ENCODE measurements around the gene ADGRE2. TPM values are rescaled to one million over a fixed set of nuclear protein-coding genes. Genes with fewer than 3 reads are reported as not detected.
A peak's percentile ranks its signal among the peaks of the same experiment; 100 is the strongest.
"Not testable (repeated sequence)": the region's sequence is repeated elsewhere in the genome, so short reads cannot be mapped to it uniquely, and the experiment has no call there.

ADGRE2 gene
- total RNA-seq, 2 donors from 2014 or later: 0.07 TPM

DNA sequence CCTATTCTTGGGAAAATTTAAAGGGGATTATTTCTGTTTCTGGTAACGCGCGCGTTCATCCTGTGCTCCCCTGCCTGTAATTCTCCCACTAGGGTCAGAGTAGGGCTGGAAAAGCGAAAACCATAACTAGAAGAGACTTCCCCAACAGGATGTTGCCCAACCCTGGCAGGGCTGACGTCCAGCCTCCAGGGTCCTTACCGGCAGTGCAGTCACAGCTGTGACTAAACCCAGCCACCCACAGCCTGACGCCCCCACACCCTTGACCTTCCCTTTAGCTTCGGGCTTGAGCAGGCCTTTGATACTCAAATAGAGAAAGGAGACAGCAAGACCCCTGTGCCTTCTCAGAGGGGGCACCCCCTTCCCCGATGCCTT, 6.4 kb upstream of the ADGRE2 start:
- peaks cover 11% of the 10 kb centered on the region for H3K9me3 ChIP-seq (ENCODE audit: control insufficient read depth, low read length)
- H3K4me1 ChIP-seq (ENCODE audit: control insufficient read depth, insufficient read depth, low read length); H3K27me3 Mint-ChIP-seq (ENCODE audit: insufficient read depth); H3K27ac Mint-ChIP-seq; DNase-seq; H3K4me3 ChIP-seq (ENCODE audit: low read length); H3K4me1 Mint-ChIP-seq; H3K9ac ChIP-seq (ENCODE audit: extremely low read depth, low read length, poor library complexity, severe bottlenecking); H3K27me3 ChIP-seq (ENCODE audit: control insufficient read depth, insufficient read depth, low read length, poor library complexity, severe bottlenecking); H3K27ac ChIP-seq (ENCODE audit: low read depth, low read length); H3K36me3 ChIP-seq (ENCODE audit: control insufficient read depth, insufficient read depth, low read length); H3K36me3 Mint-ChIP-seq (ENCODE audit: low read depth); H3K4me3 Mint-ChIP-seq: not testable (repeated sequence)
- 78 to 92% methylated on average over 3 to 8 of the region's 10 CpGs for WGBS, 2 experiments (ENCODE audit: insufficient coverage in 1 of 2, insufficient read length in 1 of 2)
- peaks cover 20% of the 10 kb centered on the region for H3K9me3 Mint-ChIP-seq

DNA sequence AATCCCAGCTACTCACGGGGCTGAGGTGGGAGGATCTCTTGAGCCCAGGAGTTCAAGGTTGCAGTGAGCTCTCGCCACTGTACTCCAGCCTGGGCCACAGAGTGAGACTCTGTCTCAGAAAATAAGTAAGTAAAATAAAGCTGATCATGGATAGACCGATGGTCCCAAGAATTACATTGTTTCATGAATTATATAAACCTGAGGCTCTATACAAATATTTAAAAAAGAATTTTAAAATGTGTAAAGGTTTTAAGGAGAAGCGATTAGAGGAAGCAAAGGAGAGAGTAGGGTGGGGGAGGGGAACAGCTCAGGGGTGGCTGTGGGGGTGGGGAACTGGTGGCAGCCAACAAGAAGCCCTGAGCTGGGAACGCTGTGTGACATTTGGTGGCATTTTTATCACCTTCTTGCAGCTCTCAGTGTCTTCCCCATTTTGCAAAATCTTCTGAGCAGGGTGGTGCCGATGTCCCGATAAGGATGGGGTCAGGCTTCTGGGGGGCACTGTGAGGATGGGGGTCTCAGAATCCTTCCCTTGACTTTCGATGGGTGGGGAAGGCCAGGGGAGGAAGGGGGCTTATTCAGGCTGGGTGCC, 5.1 kb upstream of the ADGRE2 start:
- not testable (repeated sequence) for H3K4me3 Mint-ChIP-seq; DNase-seq; H3K4me1 Mint-ChIP-seq; H3K4me3 ChIP-seq (ENCODE audit: low read length); H3K27ac ChIP-seq (ENCODE audit: low read depth, low read length); H3K36me3 Mint-ChIP-seq (ENCODE audit: low read depth); H3K36me3 ChIP-seq (ENCODE audit: control insufficient read depth, insufficient read depth, low read length); H3K9me3 ChIP-seq (ENCODE audit: control insufficient read depth, low read length); H3K27me3 ChIP-seq (ENCODE audit: control insufficient read depth, insufficient read depth, low read length, poor library complexity, severe bottlenecking); H3K27me3 Mint-ChIP-seq (ENCODE audit: insufficient read depth); H3K27ac Mint-ChIP-seq; H3K9ac ChIP-seq (ENCODE audit: extremely low read depth, low read length, poor library complexity, severe bottlenecking); H3K4me1 ChIP-seq (ENCODE audit: control insufficient read depth, insufficient read depth, low read length)
- peaks cover 25% of the 10 kb centered on the region for H3K9me3 Mint-ChIP-seq
- WGBS, 2 experiments (ENCODE audit: insufficient coverage in 1 of 2, insufficient read length in 1 of 2): 78 to 80% methylated on average over 2 to 6 of the region's 8 CpGs

- no peaks in the 10 kb centered on the region for H3K36me3 Mint-ChIP-seq (ENCODE audit: low read depth)
- H3K4me3 Mint-ChIP-seq: no peak overlapping the region
- TF ChIP-seq CTCF (conservative IDR thresholded peaks at IDR 0.05): no peak
- no peaks in the 10 kb centered on the region for H3K4me1 Mint-ChIP-seq
- peak; percentile 29 for DNase-seq
- Histone ChIP-seq H3K4me3 (ENCODE audit: low read length) (no peak overlapping the region), H3K27me3 (ENCODE audit: control insufficient read depth, insufficient read depth, low read length, poor library complexity, severe bottlenecking) (no peaks in the 10 kb centered on the region), H3K27ac (ENCODE audit: low read depth, low read length) (no peak overlapping the region), H3K9me3 (ENCODE audit: control insufficient read depth, low read length) (peaks cover 4% of the 10 kb centered on the region), H3K4me1 (ENCODE audit: control insufficient read depth, insufficient read depth, low read length) (no peaks in the 10 kb centered on the region), H3K36me3 (ENCODE audit: control insufficient read depth, insufficient read depth, low read length) (no peaks in the 10 kb centered on the region), H3K9ac (ENCODE audit: extremely low read depth, low read length, poor library complexity, severe bottlenecking) (no peak overlapping the region)
- H3K9me3 Mint-ChIP-seq: peaks cover 21% of the 10 kb centered on the region
- no peak overlapping the region for H3K27ac Mint-ChIP-seq
- 74 to 85% methylated on average over 10 to 16 of the region's 16 CpGs for WGBS, 2 experiments (ENCODE audit: insufficient coverage in 1 of 2, insufficient read length in 1 of 2)
- peaks cover 1% of the 10 kb centered on the region for H3K27me3 Mint-ChIP-seq (ENCODE audit: insufficient read depth)
Measured at GRCh38 chr19:14782626-14783409, 4.5 kb upstream of the ADGRE2 start.

- not testable (repeated sequence) for H3K27me3 ChIP-seq (ENCODE audit: control insufficient read depth, insufficient read depth, low read length, poor library complexity, severe bottlenecking); H3K4me3 Mint-ChIP-seq; H3K4me3 ChIP-seq (ENCODE audit: low read length); H3K9ac ChIP-seq (ENCODE audit: extremely low read depth, low read length, poor library complexity, severe bottlenecking); H3K27ac Mint-ChIP-seq; H3K4me1 ChIP-seq (ENCODE audit: control insufficient read depth, insufficient read depth, low read length); DNase-seq; H3K27me3 Mint-ChIP-seq (ENCODE audit: insufficient read depth); H3K9me3 ChIP-seq (ENCODE audit: control insufficient read depth, low read length); H3K36me3 ChIP-seq (ENCODE audit: control insufficient read depth, insufficient read depth, low read length); H3K36me3 Mint-ChIP-seq (ENCODE audit: low read depth); H3K27ac ChIP-seq (ENCODE audit: low read depth, low read length); H3K4me1 Mint-ChIP-seq
- 83 to 90% methylated on average over 13 to 15 of the region's 17 CpGs for WGBS, 2 experiments (ENCODE audit: insufficient coverage in 1 of 2, insufficient read length in 1 of 2)
- peaks cover 24% of the 10 kb centered on the region for H3K9me3 Mint-ChIP-seq
Measured at GRCh38 chr19:14781713-14782536, 3.6 kb upstream of the ADGRE2 start.

DNA sequence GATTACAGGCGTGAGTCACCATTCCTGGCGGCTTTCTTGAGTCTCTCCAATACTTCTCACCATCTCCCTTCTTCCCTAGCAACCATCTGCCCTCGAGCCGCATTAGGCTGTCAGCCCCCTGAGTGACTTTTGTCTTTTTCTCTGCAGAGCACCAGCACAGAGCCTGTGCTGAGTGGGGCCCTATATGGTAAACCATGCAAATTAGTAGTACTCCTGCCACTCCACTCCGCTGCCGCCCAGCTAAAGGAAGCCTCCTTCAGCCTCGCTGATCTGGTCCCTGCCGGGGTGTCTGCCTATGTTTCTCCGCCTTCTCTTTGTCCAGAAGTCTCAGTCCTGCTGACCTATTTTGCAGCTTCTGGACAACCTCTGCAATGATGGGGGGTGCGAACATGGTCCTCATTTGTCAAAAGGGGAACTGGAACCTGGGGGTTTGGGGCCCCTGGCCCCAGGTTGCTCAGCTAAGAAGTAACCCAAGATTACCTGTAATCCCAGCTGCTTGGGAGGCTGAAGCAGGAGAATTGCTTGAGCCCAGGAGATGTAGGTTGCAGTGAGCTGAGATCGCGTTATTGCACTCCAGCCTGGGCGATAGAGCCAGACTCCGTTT, 2.4 kb upstream of the ADGRE2 start:
- not testable (repeated sequence) for H3K27ac Mint-ChIP-seq; H3K4me3 ChIP-seq (ENCODE audit: low read length); H3K27me3 ChIP-seq (ENCODE audit: control insufficient read depth, insufficient read depth, low read length, poor library complexity, severe bottlenecking); H3K36me3 Mint-ChIP-seq (ENCODE audit: low read depth); H3K4me3 Mint-ChIP-seq; H3K4me1 ChIP-seq (ENCODE audit: control insufficient read depth, insufficient read depth, low read length); H3K9ac ChIP-seq (ENCODE audit: extremely low read depth, low read length, poor library complexity, severe bottlenecking); H3K36me3 ChIP-seq (ENCODE audit: control insufficient read depth, insufficient read depth, low read length); H3K27ac ChIP-seq (ENCODE audit: low read depth, low read length); H3K9me3 ChIP-seq (ENCODE audit: control insufficient read depth, low read length); H3K4me1 Mint-ChIP-seq
- H3K27me3 Mint-ChIP-seq (ENCODE audit: insufficient read depth): peaks cover 17% of the 10 kb centered on the region
- WGBS, 2 experiments (ENCODE audit: insufficient coverage in 1 of 2, insufficient read length in 1 of 2): 84 to 88% methylated on average over 1 to 7 of the region's 14 CpGs
- H3K9me3 Mint-ChIP-seq: peaks cover 22% of the 10 kb centered on the region
- peak; percentile 22 for DNase-seq

Measured in endodermal cell (in vitro differentiated cells).